BJ (cell line): ENCODE data around the gene NEIL3. TPM values are rescaled to one million over a fixed set of nuclear protein-coding genes. Genes with fewer than 3 reads are reported as not detected.

Experiments
- CTCF ChIA-PET: fragments of 350-600 bp; formaldehyde crosslinking; extraction: SDS; loops from one replicate; lab custom pipeline; 2021; ENCODE audit warnings: antibody characterized with exemption, inconsistent platforms; lab: Yijun Ruan, JAX
- POLR2A ChIA-PET: fragments of 300-600 bp; sonication (Branson Sonifier 250); formaldehyde crosslinking; extraction: SDS; loops from one replicate; lab custom pipeline; 2021; ENCODE audit warnings: antibody characterized with exemption; lab: Charles Lee
- DNase-seq: peaks from one replicate; pipeline ENCODE4 v3.0.0-alpha.2; 2011; ENCODE audit warnings: low read depth
- H3K27me3 ChIP-seq: 2 replicates; pipeline ENCODE4 v1.6.0; 2011; ENCODE audit warnings: low read length; ENCODE audit not compliant: control insufficient read depth, insufficient read depth
- H3K36me3 ChIP-seq: 2 replicates; pipeline ENCODE4 v1.5.1; 2011; ENCODE audit warnings: low read length; ENCODE audit not compliant: control insufficient read depth, insufficient read depth
- H3K4me3 ChIP-seq: 2 replicates; pipeline ENCODE4 v1.5.1; 2011; ENCODE audit warnings: low read depth, mild to moderate bottlenecking, control low read depth, low read length
- CTCF ChIP-seq: IDR thresholded peaks from 2 replicates; pipeline ENCODE4 v1.5.1; 2011; ENCODE audit warnings: low read depth, mild to moderate bottlenecking, control low read depth, inconsistent platforms, low read length, moderate library complexity; ENCODE audit not compliant: insufficient read depth
- polyA plus RNA-seq: library from polyadenylated mRNA; depleted of rRNA; stranded (reverse); fragments of >200 nt; gene quantifications from 2 replicates; pipeline ENCODE4 v1.2.3, GENCODE V29; 2011

The NEIL3 gene
- polyA plus RNA-seq, 1 experiment: 3.6 TPM

DNA sequence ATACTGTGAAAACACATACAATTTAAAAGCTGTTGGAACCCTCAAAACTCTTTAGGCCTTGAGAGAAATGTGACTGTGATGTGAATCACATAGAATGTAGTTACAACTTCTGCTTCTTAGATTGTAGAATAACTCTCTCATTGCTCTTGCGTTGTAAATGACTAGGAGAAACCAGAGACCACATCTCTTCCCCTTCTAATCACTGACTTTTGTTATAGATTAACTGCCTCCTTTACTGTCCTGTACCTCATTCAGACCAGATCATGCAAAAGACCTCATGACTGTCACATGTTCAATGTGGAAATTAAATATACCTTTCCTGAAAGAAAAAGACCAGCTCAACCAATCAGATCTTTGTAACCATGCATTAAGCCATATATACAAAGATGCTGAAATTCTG lies 43.2 kb upstream of the NEIL3 start:
- no peak overlapping the region for H3K4me3 ChIP-seq
- H3K27me3 ChIP-seq: 0 out of 2 replicates have a peak, but pooled peaks cover 1% of the 10 kb centered on the region
- no peak for DNase-seq
- ChIA-PET POLR2A (no interaction called here), CTCF (interaction anchor here (0.9 to 1.4 kb wide), 3 partner anchors 15 to 74 kb away, joined by 3 read pairs; no protein-coding TSS in a partner anchor)
- TF ChIP-seq CTCF: no peak
- H3K36me3 ChIP-seq: no peaks in the 10 kb centered on the region

DNA sequence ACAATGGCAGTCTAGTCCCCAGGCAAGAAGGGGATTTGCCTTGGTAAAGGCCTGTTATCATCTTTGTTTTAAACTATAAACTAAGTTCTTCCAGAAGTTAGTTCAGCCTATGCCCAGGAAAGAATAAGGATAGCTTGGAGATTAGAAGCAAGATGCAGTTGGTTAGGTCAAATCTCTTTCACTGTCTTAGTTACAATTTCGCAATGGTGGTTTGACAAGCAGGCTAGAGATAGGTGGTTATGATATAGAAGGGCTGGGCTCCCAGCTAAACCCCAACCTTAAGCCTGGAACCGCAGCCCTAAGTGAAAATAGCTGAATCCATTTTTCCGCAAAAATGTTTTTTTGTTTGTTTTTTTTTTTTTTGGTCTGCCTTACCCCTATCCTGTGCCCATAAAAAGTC lies 41.8 kb upstream of the NEIL3 start:
- CTCF ChIA-PET: interaction anchor here (1.2 to 1.4 kb wide), 2 partner anchors 10 to 15 kb away, joined by 3 to 5 read pairs; no protein-coding TSS in a partner anchor
- POLR2A ChIA-PET: interaction anchor here (0.6 kb wide), 1 partner anchor 151 kb away, joined by 3 read pairs; no protein-coding TSS in a partner anchor
- no peak for TF ChIP-seq CTCF

DNA sequence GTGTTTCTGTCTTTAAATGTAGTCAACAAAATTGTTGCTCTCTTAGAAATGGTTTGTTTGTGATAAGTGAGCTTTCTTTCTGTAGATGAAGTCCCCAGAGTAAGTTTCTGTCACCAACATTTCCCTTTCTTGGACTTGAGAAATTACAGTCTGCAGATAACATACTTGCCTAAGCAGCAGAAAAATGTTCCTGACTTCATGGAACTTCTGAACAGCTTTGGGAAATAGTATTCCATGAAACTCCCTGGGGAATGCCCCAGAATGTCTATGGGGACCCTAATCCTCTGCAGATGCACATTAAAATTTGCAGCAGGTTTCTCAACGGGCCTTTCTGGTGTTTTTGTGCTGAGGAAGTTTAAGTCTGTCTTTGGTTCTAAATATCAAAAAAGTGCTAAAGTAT lies 38.6 kb upstream of the NEIL3 start:
- H3K4me3 ChIP-seq: no peak overlapping the region
- ChIA-PET CTCF (no interaction called here), POLR2A (no interaction called here)
- no peaks in the 10 kb centered on the region for H3K36me3 ChIP-seq
- no peak for DNase-seq
- H3K27me3 ChIP-seq: 0 out of 2 replicates have a peak, but pooled peaks cover 1% of the 10 kb centered on the region
- no peak for TF ChIP-seq CTCF

More for the DNA sequence above, 41.8 kb upstream of the NEIL3 start:
- Histone ChIP-seq H3K27me3 (0 out of 2 replicates have a peak, but pooled peaks cover 1% of the 10 kb centered on the region), H3K4me3 (no peak overlapping the region), H3K36me3 (no peaks in the 10 kb centered on the region)
- DNase-seq: no peak

- ChIA-PET CTCF (interaction anchor here (1.2 kb wide), 1 partner anchor 8 kb away, joined by 4 read pairs; no protein-coding TSS in a partner anchor), POLR2A (no interaction called here)
- Histone ChIP-seq H3K4me3 (no peak overlapping the region), H3K36me3 (no peaks in the 10 kb centered on the region), H3K27me3 (0 out of 2 replicates have a peak, but pooled peaks cover 1% of the 10 kb centered on the region)
- no peak for TF ChIP-seq CTCF
- DNase-seq: no peak
These were observed 37.5 kb upstream of the NEIL3 start for GRCh38 chr4:177271915-177272766.

GRCh38 chr4:177275999-177276398 lies 33.7 kb upstream of the NEIL3 start:
- no peak for DNase-seq
- no peak for TF ChIP-seq CTCF
- ChIA-PET POLR2A (no interaction called here), CTCF (no interaction called here)
- Histone ChIP-seq H3K4me3 (no peak overlapping the region), H3K27me3 (no peaks in the 10 kb centered on the region), H3K36me3 (no peaks in the 10 kb centered on the region)
